GM21390 (cell line): ENCODE measurements around the gene LTBP2.

Source experiments
- ATAC-seq: cut with Tn5 transposase; IDR thresholded peaks from one replicate; pipeline ENCODE4 v1.9.1; 2021; ENCODE audit not compliant: unreplicated experiment

LTBP2 gene

GRCh38 chr14:74492776-74493342 lies 119.2 kb downstream of the LTBP2 start, which contains the start of gene NPC2:
TSS of gene NPC2 (minus strand) at chr14:74493305. CDS start at chr14:74493274, 31 bp downstream.
- ATAC-seq: peak; percentile 6

- no peak for ATAC-seq
Observed at GRCh38 chr14:74491956-74492775, 119.9 kb downstream of the LTBP2 start.

GRCh38 chr14:74490486-74490885 lies 121.6 kb downstream of the LTBP2 start:
- ATAC-seq: no peak

- ATAC-seq: no peak
Observed at GRCh38 chr14:74488786-74489397, 123.1 kb downstream of the LTBP2 start.

- ATAC-seq: no peak
Observed at GRCh38 chr14:74486164-74486563, 125.9 kb downstream of the LTBP2 start.

- no peak for ATAC-seq
Observed at GRCh38 chr14:74483321-74483720, 128.7 kb downstream of the LTBP2 start.

- no peak for ATAC-seq
Observed at GRCh38 chr14:74482571-74482970, 129.5 kb downstream of the LTBP2 start.

GRCh38 chr14:74480046-74480445 lies 132.0 kb downstream of the LTBP2 start:
- ATAC-seq: no peak

GRCh38 chr14:74478996-74479635 lies 132.9 kb downstream of the LTBP2 start:
- ATAC-seq: no peak

GRCh38 chr14:74476607-74477006 lies 135.4 kb downstream of the LTBP2 start:
- ATAC-seq: no peak

GRCh38 chr14:74476107-74476506 lies 135.9 kb downstream of the LTBP2 start:
- no peak for ATAC-seq

GRCh38 chr14:74475678-74476077 lies 136.4 kb downstream of the LTBP2 start:
- no peak for ATAC-seq

- ATAC-seq: no peak
Observed at GRCh38 chr14:74474376-74474775, 137.7 kb downstream of the LTBP2 start.

GRCh38 chr14:74472601-74473000 lies 139.4 kb downstream of the LTBP2 start:
- no peak for ATAC-seq

- no peak for ATAC-seq
Observed at GRCh38 chr14:74469548-74470518, 142.2 kb downstream of the LTBP2 start.

GRCh38 chr14:74468513-74468912 lies 143.5 kb downstream of the LTBP2 start:
- ATAC-seq: no peak

- ATAC-seq: no peak
Observed at GRCh38 chr14:74465335-74465734, 146.7 kb downstream of the LTBP2 start.

- no peak for ATAC-seq
Observed at GRCh38 chr14:74464785-74465184, 147.3 kb downstream of the LTBP2 start.

- ATAC-seq: no peak
Observed at GRCh38 chr14:74463697-74464096, 148.3 kb downstream of the LTBP2 start.

GRCh38 chr14:74462993-74463392 lies 149.0 kb downstream of the LTBP2 start:
- ATAC-seq: no peak
